Sigmoid colon (tissue), 7 donors: ENCODE results near the gene PLA2G4D. TPM values are rescaled to one million over a fixed set of nuclear protein-coding genes. Genes with fewer than 3 reads are reported as not detected.

Source experiments
- DNase-seq: peaks from one replicate; pipeline ENCODE4 v3.0.0-alpha.2; 2019
- H3K27ac ChIP-seq, 4 donors: fragments of 200-600 bp; sonication (generic); one replicate each; pipeline ENCODE4 v1.5.1; 2016 to 2019; ENCODE audit warnings: mild to moderate bottlenecking in 1 of 4
- H3K27me3 ChIP-seq, 3 donors: fragments of 200-600 bp; sonication (generic); one replicate each; pipeline ENCODE4 v1.5.1; 2019; ENCODE audit warnings: mild to moderate bottlenecking in 1 of 3
- H3K36me3 ChIP-seq, 4 donors: fragments of 200-600 bp; sonication (generic); one replicate each; pipeline ENCODE4 v1.5.1; 2016 to 2019
- H3K4me1 ChIP-seq, 4 donors: fragments of 200-600 bp; sonication (generic); one replicate each; pipeline ENCODE4 v1.5.1; 2017 to 2019
- H3K4me3 ChIP-seq, 4 donors: fragments of 200-600 bp; sonication (generic); one replicate each; pipeline ENCODE4 v1.5.1; 2017 to 2019; ENCODE audit warnings: mild to moderate bottlenecking in 2 of 4, moderate library complexity in 1 of 4
- H3K9me3 ChIP-seq, 4 donors: fragments of 200-600 bp in 3 of 4; sonication (generic) in 3 of 4; one replicate each; pipeline versions ENCODE4 v1.5.1 to v1.6.1; 2013 to 2019
- EP300 ChIP-seq, 4 donors: sonication (generic); formaldehyde crosslinking; IDR thresholded peaks; one replicate each; pipeline ENCODE4 v1.6.1; 2017; ENCODE audit warnings: antibody characterized with exemption in 4 of 4
- POLR2A ChIP-seq, 2 donors: fragments of 450-650 bp; IDR thresholded peaks; one replicate each; pipeline ENCODE4 v1.6.1; 2016; ENCODE audit warnings: antibody characterized with exemption in 2 of 2, mild to moderate bottlenecking in 2 of 2, moderate library complexity in 2 of 2
- POLR2AphosphoS5 ChIP-seq, 4 donors: sonication (generic); formaldehyde crosslinking; IDR thresholded peaks; one replicate each; pipeline ENCODE4 v1.6.1; 2017; ENCODE audit warnings: antibody characterized with exemption in 4 of 4
- WGBS, 2 donors: extraction: QIAGEN DNeasy Blood & Tissue Kit; methylation state at CpG; one replicate each; pipeline ENCODE4 v1.1.7; 2013; 5-methylcytosine and 5-hydroxymethylcytosine counted together
- intact Hi-C: fragments of 100-400 bp; cut with DNase I; formaldehyde crosslinking; loops from one replicate; pipeline ENCODE4 v1.15.1; 2023
- polyA plus RNA-seq, 3 donors: library from polyadenylated mRNA; stranded (reverse); fragments of 200-250 nt; gene quantifications; one replicate each; pipeline ENCODE4 v1.2.3, GENCODE V29; 2013
- total RNA-seq, 4 donors: library from RNA; depleted of rRNA; stranded (reverse); fragments of >200 nt; gene quantifications; one replicate each; pipeline ENCODE4 v1.1.0, GENCODE V29; 2016
- TF ChIP-seq, protein P1 (sequence below), 4 experiments: fragments of 450-650 bp in 3 of 4; fragments of 200-600 bp in 1 of 4; IDR thresholded peaks; one replicate each; pipeline ENCODE4 v1.5.1; 2016 to 2019; ENCODE audit warnings: antibody characterized with exemption in 4 of 4, mild to moderate bottlenecking in 3 of 4, moderate library complexity in 2 of 4
- donor health status: healthy with polysubstance abuse.
- donor health status: Bipolar disorder and iron deficiency.
- donor health status: healthy.

The PLA2G4D gene
- total and polyA plus RNA-seq, 7 donors, result under 0.01 to 0.31 (median 0.28) TPM; not detected in 4

DNA sequence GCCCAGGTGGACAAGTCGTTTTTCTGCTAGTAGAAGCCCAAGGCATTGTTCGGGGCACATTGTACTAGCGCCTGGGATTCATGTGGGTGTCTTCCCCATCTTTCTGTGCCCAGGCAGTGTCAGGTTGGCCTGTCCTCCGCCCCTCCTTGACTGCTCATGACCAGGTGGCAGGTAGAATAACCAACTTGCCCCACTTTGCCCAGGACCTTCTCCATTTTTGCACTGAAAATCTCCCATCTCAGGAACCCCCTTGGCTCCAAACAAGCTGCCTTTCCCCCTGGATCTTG, 33.9 kb downstream of the PLA2G4D start:
- no peak for DNase-seq
- peaks cover 0 to 10% (median 8%) of the 10 kb centered on the region in 4 donors for H3K4me1 ChIP-seq
- no peaks in the 10 kb centered on the region for H3K36me3 ChIP-seq
- peaks cover 0 to 4% (median 0%) of the 10 kb centered on the region in 3 donors for H3K27me3 ChIP-seq
- no peak overlapping the region for H3K4me3 ChIP-seq
- no peak overlapping the region for H3K27ac ChIP-seq
- TF ChIP-seq POLR2AphosphoS5 (IDR thresholded peaks at IDR 0.05), result no peak
- TF ChIP-seq EP300 (IDR thresholded peaks at IDR 0.05), result no peak
- TF ChIP-seq, protein P1, sequence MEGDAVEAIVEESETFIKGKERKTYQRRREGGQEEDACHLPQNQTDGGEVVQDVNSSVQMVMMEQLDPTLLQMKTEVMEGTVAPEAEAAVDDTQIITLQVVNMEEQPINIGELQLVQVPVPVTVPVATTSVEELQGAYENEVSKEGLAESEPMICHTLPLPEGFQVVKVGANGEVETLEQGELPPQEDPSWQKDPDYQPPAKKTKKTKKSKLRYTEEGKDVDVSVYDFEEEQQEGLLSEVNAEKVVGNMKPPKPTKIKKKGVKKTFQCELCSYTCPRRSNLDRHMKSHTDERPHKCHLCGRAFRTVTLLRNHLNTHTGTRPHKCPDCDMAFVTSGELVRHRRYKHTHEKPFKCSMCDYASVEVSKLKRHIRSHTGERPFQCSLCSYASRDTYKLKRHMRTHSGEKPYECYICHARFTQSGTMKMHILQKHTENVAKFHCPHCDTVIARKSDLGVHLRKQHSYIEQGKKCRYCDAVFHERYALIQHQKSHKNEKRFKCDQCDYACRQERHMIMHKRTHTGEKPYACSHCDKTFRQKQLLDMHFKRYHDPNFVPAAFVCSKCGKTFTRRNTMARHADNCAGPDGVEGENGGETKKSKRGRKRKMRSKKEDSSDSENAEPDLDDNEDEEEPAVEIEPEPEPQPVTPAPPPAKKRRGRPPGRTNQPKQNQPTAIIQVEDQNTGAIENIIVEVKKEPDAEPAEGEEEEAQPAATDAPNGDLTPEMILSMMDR (IDR thresholded peaks at IDR 0.05), result no peak
- TF ChIP-seq POLR2A (IDR thresholded peaks at IDR 0.05), result no peak
- no peaks in the 10 kb centered on the region for H3K9me3 ChIP-seq
- WGBS, 2 donors, result 88 to 90% methylated on average over 4 of the region's 4 CpGs
- intact Hi-C loops, result no loop called here

DNA sequence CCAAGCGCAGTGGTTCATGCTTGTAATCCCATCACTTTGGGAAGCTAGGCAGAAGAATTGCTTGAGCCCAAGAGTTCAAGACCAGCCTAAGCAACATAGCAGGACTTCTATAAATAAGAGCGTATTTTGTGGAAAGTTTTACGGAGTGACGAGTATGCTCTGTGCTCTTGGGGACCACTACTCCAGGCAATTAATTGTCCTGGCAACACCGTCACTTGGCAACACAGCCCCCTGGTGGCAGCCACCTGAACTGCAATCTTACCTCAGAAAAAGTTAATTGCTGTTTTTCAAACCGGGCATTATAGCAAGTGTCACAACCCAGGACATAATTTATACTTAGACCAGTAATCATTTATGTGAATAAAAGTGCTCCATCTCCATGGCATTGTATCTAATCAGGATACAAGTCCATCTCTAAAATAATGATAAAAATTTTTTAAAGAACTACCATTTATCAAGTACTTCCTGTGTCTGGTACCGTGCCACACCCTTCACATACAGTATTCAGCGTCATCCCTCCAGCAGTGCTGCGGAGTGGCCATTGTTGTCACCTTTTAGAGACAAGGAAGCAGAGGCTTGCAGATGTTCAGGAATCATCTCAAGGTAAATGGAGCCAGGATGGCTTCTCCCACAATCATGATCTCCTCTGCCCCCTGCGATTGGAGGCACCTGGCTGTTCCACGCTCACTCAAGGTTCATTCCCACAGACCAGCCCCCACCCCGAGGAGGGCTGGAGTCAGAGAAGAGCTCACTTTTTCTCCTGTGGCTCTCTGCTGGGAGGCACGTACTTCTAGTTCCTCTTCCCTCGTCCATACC, 34.5 kb downstream of the PLA2G4D start:
- TF ChIP-seq, protein P1 (IDR thresholded peaks at IDR 0.05), result peak in 3 of 4 experiments; percentile 62 to 72 (median 65)
- TF ChIP-seq POLR2AphosphoS5 (IDR thresholded peaks at IDR 0.05) (no peak), EP300 (IDR thresholded peaks at IDR 0.05) (no peak), POLR2A (IDR thresholded peaks at IDR 0.05) (no peak)
- WGBS, 2 donors, result 48 to 49% methylated on average over 14 of the region's 14 CpGs
- H3K4me1 ChIP-seq, result peaks cover 0 to 10% (median 8%) of the 10 kb centered on the region in 4 donors
- H3K36me3 ChIP-seq, result no peaks in the 10 kb centered on the region
- no peak overlapping the region for H3K27ac ChIP-seq
- no peak for DNase-seq
- intact Hi-C loops, result loop anchor here (5.0 kb wide), 1 partner anchor 73 kb away; no protein-coding TSS in a partner anchor
- H3K9me3 ChIP-seq, result no peaks in the 10 kb centered on the region
- no peak overlapping the region for H3K4me3 ChIP-seq
- peaks cover 0 to 4% (median 0%) of the 10 kb centered on the region in 3 donors for H3K27me3 ChIP-seq

DNA sequence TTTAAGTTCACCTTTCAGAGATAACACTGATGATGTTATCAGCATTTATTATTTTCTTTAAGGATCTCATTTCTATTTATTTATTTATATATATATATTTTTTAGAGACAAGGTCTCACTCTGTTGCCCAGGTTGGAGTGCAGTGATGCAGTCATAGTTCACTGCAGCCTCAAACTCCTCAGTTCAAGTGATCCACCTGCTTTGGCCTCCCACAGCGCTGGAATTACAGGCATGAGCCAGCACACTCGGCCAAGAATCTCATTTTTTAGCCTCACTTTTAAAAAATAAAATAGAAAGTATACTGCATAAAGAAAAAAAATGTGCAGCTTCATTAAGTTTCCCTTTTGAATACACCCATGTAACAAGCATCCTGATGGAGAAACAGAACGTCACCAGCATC, 35.6 kb downstream of the PLA2G4D start:
- DNase-seq, result no peak
- H3K4me1 ChIP-seq, result peaks cover 0 to 10% (median 8%) of the 10 kb centered on the region in 4 donors
- no peaks in the 10 kb centered on the region for H3K9me3 ChIP-seq
- H3K4me3 ChIP-seq, result no peak overlapping the region
- H3K27me3 ChIP-seq, result peaks cover 0 to 4% (median 0%) of the 10 kb centered on the region in 3 donors
- H3K36me3 ChIP-seq, result no peaks in the 10 kb centered on the region
- 55 to 69% methylated on average over 3 of the region's 3 CpGs for WGBS, 2 donors
- intact Hi-C loops, result loop anchor here (5.0 kb wide), 1 partner anchor 71 kb away; no protein-coding TSS in a partner anchor
- H3K27ac ChIP-seq, result no peak overlapping the region
- no peak for TF ChIP-seq POLR2AphosphoS5 (IDR thresholded peaks at IDR 0.05)
- TF ChIP-seq, protein P1 (IDR thresholded peaks at IDR 0.05), result no peak
- TF ChIP-seq POLR2A (IDR thresholded peaks at IDR 0.05), result no peak
- no peak for TF ChIP-seq EP300 (IDR thresholded peaks at IDR 0.05)

DNA sequence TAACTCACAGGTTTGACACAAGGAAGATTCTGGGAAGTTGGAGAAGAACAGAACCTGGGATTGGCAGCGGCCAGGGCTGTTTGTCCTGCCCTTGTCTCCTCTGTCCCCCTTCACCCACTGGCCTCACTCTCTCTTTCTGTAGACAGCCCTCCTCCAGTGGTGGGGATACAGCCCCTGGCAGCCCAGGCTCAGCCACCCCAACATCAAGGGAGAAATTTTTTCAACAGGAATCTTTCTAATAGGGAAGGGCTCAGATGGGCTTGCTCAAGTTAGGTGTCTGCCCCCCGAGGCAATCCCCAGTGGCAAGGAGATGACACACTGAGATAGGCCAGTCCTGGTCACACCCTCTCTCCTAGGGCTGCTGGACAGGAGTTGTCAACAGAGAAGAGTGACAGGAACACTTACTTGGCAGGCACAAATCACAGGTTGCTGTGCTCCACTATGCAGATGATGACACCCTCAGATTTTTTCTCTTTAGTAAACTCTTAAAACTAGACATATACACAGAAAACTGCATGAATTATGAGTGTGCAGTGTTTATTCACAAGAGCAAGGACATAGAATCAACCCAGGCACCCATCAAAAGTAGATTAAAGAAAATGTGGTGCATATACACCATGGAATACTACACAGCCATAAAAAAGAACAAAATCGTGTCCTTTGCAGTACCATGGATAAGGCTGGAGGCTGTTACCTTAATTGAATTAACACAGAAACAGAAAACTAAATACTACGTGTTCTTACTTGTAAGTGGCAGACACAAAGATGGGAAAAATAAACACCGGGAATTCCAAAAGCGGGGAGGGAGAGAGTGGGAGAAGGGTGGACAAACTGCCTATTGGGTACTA, 36.3 kb downstream of the PLA2G4D start:
- intact Hi-C loops, result loop anchor here (5.0 kb wide), 1 partner anchor 71 kb away; no protein-coding TSS in a partner anchor
- Histone ChIP-seq H3K9me3 (no peaks in the 10 kb centered on the region), H3K4me3 (no peak overlapping the region), H3K27ac (no peak overlapping the region), H3K4me1 (peaks cover 0 to 10% (median 8%) of the 10 kb centered on the region in 4 donors), H3K36me3 (no peaks in the 10 kb centered on the region), H3K27me3 (peaks cover 0 to 4% (median 0%) of the 10 kb centered on the region in 3 donors)
- 59 to 79% methylated on average over 6 of the region's 6 CpGs for WGBS, 2 donors
- no peak for TF ChIP-seq EP300 (IDR thresholded peaks at IDR 0.05)
- TF ChIP-seq POLR2A (IDR thresholded peaks at IDR 0.05), result no peak
- no peak for TF ChIP-seq POLR2AphosphoS5 (IDR thresholded peaks at IDR 0.05)
- TF ChIP-seq, protein P1 (IDR thresholded peaks at IDR 0.05), result no peak
- no peak for DNase-seq
